GM18508 (cell line): Measurements from ENCODE around the gene ACYP2.
"Not testable (repeated sequence)": the region's sequence is repeated elsewhere in the genome, so short reads cannot be mapped to it uniquely, and the experiment has no call there.

Experiments
- ATAC-seq: cut with Tn5 transposase; IDR thresholded peaks from one replicate; pipeline ENCODE4 v1.9.1; 2021; ENCODE audit warnings: moderate number of reproducible peaks; ENCODE audit not compliant: insufficient read depth, unreplicated experiment

ACYP2 gene

DNA sequence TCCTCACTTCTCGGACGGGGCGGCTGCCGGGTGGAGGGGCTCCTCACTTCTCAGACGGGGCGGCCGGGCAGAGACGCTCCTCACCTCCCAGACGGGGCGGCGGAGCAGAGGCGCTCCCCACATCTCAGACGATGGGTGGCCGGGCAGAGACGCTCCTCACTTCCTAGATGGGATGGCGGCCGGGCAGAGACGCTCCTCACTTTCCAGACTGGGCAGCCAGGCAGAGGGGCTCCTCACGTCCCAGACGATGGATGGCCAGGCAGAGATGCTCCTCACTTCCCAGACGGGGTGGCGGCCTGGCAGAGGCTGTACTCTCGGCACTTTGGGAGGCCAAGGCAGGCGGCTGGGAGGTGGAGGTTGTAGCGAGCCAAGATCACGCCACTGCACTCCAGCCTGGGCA is 19.3 kb upstream of the ACYP2 start:
- ATAC-seq, result not testable (repeated sequence)

DNA sequence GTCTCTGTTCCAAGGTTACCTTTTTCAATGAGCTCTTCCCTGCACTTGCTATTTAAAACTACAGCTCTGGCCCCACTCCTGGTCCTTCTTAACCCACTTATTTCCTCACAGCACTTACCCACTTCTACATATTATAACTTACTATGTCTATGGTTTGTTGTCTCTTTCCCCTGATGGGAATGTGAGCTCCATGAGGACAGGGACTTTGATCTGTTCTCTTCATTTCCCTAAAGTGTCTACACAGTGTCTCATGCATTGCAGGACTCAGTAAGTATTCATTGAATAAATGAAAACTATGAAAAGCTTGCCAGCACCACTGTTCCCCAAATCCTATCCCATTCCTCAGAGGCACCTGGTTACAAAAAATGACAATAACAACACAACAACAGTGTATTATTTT is 18.3 kb upstream of the ACYP2 start:
- no peak for ATAC-seq

DNA sequence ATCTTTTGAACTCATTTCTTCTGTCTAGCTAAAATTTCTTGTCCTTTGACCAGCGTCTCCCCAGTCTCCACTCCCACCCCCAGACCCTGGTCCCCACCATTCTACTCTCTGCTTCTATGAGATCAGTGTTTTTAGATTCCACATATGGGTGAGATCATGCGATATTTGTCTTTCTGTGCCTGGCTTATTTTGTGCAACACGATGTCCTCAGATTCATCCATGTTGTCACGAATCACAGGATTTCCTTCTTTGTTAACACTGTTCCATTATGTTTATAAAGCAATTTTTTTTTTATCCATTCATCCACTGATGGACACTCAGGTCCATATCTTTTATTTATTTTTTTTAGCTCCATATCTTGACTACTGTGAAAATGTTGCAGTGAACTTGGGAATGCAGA is 16.0 kb upstream of the ACYP2 start:
- ATAC-seq, result no peak

DNA sequence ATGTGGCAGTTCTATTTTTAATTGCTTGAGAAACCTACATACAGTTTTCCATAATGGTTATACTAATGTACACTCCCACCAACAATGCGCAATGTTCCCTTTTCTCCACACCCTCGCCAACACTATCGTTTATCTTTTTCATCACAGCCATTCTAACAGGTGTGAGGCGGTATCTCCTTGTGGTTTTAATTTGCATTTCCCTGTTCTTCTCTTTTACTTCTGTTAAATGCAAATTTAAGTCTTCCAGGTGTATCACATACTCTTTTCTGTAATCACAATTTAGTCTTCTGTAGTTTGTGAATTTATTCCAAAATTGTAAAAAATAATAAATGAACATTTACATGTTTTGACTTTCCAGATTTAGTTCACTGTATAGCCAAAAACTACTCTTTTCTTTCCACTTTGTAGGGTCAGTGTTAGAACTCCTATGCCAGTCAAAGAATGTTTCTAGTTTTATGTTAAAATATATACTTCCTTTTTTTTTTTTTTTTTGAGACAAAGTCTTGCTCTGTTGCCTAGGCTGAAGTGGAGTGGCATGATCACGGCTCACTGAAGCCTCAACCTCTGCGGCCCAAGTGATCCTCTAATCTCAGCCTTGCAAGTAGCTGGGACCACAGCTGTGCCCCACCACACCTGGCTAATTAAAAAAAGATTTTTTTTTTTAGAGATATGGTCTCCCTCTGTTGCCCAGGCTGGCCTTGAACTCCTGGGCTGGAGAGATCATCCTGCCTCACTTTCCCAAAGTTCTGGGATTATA is 15.4 kb upstream of the ACYP2 start:
- ATAC-seq, result peak; percentile 38

- ATAC-seq, result no peak
Measured at GRCh38 chr2:54100772-54101171, 14.6 kb upstream of the ACYP2 start.

GRCh38 chr2:54103454-54104314 is 11.7 kb upstream of the ACYP2 start:
- peak; percentile 33 for ATAC-seq

DNA sequence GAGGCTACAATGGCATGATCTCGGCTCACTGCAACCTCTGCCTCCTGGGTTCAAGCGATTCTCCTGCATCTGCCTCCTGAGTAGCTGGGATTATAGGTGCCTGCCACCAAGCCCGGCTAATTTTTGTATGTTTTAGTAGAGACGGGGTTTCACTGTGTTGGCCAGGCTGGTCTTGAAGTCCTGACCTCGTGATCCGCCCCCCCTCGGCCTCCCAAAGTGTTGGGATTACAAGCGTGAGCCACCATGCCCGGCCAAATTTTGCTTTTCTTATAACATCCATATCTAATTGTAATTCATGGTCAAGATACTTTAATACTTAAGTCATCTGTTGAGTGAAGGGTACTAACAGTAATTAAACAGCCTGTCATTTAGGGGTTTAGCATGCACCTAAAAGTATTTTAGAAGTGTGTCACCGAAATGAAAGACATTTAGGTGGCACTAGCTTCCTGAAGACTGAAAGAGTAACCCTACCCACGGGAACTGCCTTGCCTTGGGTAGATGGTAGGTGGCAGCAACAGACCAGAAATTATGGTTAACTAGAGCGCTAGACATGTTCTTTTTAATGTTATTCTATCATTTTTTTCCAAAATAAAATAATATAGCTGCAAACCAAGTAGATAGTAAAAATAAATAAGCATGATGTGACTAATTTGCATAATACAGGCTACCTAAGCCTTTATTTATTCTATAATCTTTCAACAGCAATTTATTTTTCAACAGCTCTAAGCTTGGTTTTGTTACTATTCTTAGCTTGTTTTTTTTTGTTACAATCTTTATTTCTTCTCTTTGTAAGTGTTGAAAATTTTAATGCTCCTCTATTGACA is 8.6 kb upstream of the ACYP2 start:
- no peak for ATAC-seq

GRCh38 chr2:54107455-54107764 is 8.0 kb upstream of the ACYP2 start:
- ATAC-seq, result no peak

DNA sequence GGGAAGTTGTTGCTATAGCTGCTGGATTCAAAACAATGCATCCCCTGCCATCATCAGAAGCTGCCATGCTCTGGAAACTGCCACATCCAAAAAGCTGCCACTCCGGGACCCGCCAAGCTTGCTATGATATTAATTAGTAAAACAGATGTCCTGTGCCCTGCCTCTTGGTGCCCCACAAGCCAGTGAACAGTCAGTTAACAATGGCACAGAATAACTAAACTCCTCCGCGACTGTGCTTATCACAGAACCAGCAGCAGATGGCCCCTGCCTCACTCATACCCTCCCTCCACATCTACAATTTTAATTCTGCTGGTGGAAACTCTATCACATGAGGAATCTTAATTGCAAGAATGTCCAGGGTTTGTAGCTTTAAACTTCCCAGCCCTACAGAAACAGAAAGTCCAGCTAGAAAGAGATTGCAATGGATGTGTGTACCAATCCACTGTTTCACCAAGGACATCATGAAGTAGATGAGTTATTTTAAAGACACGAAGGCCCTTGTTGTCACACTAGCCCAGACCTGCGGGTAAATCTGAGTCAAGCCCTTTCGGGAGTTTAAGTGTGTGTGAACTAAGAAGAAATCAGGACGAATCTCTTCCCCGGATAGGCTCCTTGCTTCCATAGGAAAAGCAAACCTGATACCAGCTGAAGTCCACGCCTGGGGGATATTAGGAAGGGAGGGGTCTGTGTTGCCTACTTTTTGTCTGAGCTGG is 7.4 kb upstream of the ACYP2 start:
- ATAC-seq, result no peak

DNA sequence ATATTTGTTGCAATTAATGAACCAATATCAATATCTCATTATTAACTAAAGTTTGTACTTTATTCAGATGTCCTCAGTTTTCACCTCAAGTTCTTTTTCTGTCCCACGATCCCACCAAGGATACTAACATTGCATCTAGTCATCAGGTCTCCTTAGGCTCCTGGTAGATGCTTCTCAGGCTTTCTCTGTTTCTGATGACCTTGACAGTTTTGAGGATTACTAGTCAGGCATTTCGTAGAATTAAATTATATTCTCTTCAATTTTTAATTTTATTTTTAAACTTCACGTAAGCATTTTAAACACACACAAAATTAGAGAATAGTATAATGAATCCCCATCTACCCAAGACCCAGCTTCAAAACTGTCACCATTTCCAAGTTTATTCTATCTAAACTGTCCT is 5.6 kb upstream of the ACYP2 start:
- no peak for ATAC-seq

DNA sequence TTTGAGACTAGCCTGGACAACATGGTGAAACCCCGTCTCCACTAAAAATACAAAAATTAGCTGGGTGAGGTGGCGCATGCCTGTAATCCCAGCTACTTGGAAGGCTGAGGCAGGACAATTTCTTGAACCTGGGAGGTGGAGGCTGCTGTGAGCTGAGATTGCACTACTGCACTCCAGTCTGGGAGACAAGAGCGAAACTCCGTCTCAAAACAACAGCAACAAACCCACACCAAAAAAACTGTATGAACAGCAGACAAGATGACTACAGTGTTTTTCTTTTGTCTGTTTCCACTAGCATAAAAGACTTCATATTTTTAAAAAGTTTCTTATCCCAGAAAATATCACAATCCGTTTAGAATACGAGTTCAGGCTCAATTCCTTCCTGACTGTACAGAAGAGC is 936 bp upstream of the ACYP2 start:
- ATAC-seq, result not testable (repeated sequence)

DNA sequence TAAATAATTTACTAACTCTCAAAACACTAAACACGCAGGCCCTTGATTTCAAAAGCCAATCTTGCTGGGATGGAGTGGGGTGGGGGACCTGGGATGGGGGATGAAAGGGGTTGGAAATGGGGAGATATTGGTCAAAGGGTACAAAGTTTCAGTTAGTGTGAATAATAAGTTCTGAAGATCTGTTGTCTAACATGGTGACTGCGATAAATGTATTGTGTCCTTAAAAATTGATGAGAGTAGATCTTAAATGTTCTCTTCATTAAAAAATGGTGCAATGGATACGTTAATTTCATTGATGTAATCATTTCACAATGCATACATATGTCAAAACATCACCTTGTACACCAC is 505 bp upstream of the ACYP2 start:
- ATAC-seq, result no peak

DNA sequence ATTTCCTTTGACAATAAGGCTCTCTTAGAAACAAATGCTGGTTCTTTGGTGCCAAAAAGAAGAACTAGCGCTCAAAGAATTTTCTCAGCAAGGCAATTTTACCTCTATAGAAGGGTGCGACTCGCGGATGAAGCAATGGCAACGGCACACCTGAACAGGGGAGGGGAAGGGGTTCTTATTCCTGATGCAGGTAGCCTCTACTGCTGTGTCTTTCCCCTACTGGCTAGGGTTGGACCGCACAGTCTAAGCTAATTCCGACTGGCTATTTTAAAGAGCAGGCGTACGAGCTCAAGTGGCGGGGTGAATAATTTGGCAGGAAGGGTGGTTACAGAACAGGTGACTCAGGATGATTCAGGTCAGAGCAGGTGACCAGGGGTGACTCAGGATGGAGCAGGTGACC is 1.2 kb downstream of the ACYP2 start:
- not testable (repeated sequence) for ATAC-seq

GRCh38 chr2:54120950-54121349 is 5.5 kb downstream of the ACYP2 start:
- no peak for ATAC-seq

DNA sequence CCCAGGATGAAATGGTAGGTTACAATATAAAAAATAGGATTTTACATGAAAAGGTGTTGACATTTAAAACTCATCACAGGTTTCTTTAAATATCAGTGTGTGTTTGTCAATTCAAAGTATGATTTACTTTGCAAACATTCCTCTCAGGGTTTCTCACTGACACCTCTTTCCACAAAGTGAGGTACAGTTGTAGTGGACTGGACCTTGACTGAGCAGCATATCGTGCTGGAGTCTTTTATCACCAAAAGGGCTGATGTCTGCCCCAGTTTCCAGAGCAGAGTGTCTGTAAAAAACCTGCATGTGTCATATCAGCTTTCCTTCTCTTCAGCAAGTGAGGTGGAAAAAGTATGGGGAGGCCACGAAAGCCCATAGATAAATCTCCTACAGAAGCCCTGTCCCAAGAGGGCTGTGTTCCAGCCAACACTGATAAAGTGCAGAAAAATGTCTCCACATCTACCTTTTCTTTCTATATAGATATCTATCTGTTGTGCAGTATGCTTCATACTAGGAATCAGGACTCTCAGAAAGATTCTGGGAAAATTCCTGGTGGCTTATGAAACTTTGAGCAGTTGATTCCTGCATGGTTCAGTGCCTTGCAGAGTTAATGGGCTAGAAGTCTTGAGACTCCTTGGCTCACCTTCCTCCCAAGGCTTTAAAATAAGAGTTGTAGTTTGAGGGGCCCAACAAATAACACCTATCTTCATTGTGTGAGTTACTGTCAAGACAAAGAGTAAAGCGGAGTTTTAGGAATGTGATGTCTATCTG is 6.9 kb downstream of the ACYP2 start:
- no peak for ATAC-seq

- no peak for ATAC-seq
Measured at GRCh38 chr2:54122939-54123338, 7.5 kb downstream of the ACYP2 start.

DNA sequence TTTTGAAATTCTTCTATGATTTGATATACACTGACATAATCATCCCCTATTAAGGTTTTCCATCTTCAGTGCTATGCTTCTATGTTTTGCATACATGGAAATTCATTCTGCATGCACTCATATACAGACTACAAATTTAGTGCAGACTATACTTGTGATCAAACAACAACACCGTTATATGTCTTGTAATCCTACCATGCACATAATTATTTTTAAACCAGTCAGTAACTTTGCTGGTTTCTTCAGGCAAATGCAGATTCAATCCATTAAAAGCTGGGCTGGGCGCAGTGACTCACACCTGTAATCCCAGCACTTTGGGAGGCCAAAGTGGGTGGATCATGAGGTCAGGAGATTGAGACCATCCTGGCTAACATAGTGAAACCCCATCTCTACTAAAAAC is 11.8 kb downstream of the ACYP2 start:
- not testable (repeated sequence) for ATAC-seq

GRCh38 chr2:54133056-54133455 is 17.6 kb downstream of the ACYP2 start:
- no peak for ATAC-seq

- ATAC-seq, result no peak
Measured at GRCh38 chr2:54139210-54139609, 23.8 kb downstream of the ACYP2 start.

DNA sequence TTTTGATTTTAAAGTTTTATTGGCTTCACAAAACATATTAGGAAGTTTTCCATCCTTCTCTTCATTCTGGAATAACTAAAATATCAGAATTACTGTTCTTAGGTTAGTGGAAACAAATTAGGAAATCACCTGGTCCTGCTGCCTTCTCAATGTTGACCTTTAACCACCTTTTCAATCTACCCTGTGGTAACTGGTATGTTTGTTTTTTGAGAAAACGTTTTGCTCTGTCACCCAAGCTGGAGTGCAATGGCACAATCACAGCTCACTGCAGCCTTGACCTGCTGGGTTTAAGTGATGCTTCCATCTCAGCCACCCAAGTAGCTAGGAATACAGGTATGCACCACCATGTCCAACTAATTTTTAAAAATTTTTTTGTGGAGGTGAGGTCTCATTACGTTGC is 28.4 kb downstream of the ACYP2 start:
- no peak for ATAC-seq
